Esophagus (tissue), 2 donors: ENCODE data around the gene SULF2. TPM values are rescaled to one million over a fixed set of nuclear protein-coding genes. Genes with fewer than 3 reads are reported as not detected.
"Not testable (repeated sequence)": the region's sequence is repeated elsewhere in the genome, so short reads cannot be mapped to it uniquely, and the experiment has no call there.

Experiments used
- H3K27ac ChIP-seq, 2 donors: one replicate each; pipeline ENCODE4 v1.5.1; 2013; ENCODE audit warnings: low read depth in 2 of 2, mild to moderate bottlenecking in 2 of 2, inconsistent platforms in 1 of 2, low read length in 1 of 2, moderate library complexity in 1 of 2
- H3K27me3 ChIP-seq, 2 donors: one replicate each; pipeline ENCODE4 v1.6.1; 2013; ENCODE audit warnings: low read length in 2 of 2, control low read depth in 1 of 2, mild to moderate bottlenecking in 1 of 2; ENCODE audit not compliant: insufficient read depth in 2 of 2, control insufficient read depth in 1 of 2
- H3K36me3 ChIP-seq, 2 donors: one replicate each; pipeline ENCODE4 v1.6.1; 2013; ENCODE audit warnings: low read length in 1 of 2; ENCODE audit not compliant: control insufficient read depth in 2 of 2, insufficient read depth in 2 of 2
- H3K4me1 ChIP-seq, 2 donors: one replicate each; pipeline ENCODE4 v1.6.1; 2013; ENCODE audit warnings: low read length in 1 of 2; ENCODE audit not compliant: control insufficient read depth in 2 of 2, insufficient read depth in 2 of 2
- H3K4me3 ChIP-seq, 2 donors: one replicate each; pipeline ENCODE4 v1.5.1; 2013; ENCODE audit warnings: low read length in 2 of 2, mild to moderate bottlenecking in 2 of 2, low read depth in 1 of 2, moderate library complexity in 1 of 2
- H3K9me3 ChIP-seq, 2 donors: one replicate each; pipeline ENCODE4 v1.6.1; 2013; ENCODE audit warnings: mild to moderate bottlenecking in 2 of 2, low read depth in 1 of 2, low read length in 1 of 2, moderate library complexity in 1 of 2; ENCODE audit not compliant: control insufficient read depth in 2 of 2, insufficient read depth in 1 of 2
- WGBS, 2 donors: extraction: QIAGEN DNeasy Blood & Tissue Kit; methylation state at CpG; one replicate each; pipeline ENCODE4 v1.1.7; 2013; 5-methylcytosine and 5-hydroxymethylcytosine counted together
- polyA plus RNA-seq, 2 donors: library from polyadenylated mRNA; stranded (reverse); fragments of 200-250 nt; gene quantifications; one replicate each; pipeline ENCODE4 v1.2.3, GENCODE V29; 2013
- donor health status: healthy with polysubstance abuse.
- donor health status: Bipolar disorder and iron deficiency.

Gene SULF2
- polyA plus RNA-seq, 2 donors: 47.3 to 153 TPM

GRCh38 chr20:47799116-47799715, 13.9 kb upstream of the SULF2 start:
- H3K4me1 ChIP-seq: peaks cover 0 to 22% of the 10 kb centered on the region in 2 donors
- H3K27me3 ChIP-seq: no peaks in the 10 kb centered on the region
- 43 to 52% methylated on average over 6 of the region's 6 CpGs for WGBS, 2 donors
- no peak overlapping the region for H3K4me3 ChIP-seq
- H3K9me3 ChIP-seq: no peaks in the 10 kb centered on the region
- H3K36me3 ChIP-seq: no peaks in the 10 kb centered on the region
- peak overlapping the region; percentile 74 to 83 for H3K27ac ChIP-seq

DNA sequence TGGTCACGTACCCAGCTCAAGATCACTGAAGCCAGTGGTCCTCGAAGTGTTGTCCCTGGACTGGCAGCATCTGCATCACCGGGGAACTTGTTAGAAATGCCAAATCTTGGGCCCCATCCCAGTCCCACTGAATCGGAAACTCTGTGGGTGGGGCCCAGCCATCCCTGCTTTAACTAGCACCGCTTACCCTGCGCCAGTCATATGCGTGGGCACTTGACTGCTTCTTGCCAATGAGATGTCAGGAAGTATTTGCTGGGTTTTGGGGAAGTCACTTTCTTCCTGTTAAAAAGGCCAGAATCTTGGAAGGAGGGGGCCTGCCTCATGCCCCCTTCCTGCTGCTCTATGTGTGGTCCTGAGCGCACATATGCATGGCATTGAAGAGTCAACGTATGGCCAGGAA, 11.7 kb upstream of the SULF2 start:
- Histone ChIP-seq H3K27ac (peak overlapping the region in 1 of 2 donors; percentile 1), H3K9me3 (no peaks in the 10 kb centered on the region), H3K36me3 (no peaks in the 10 kb centered on the region), H3K4me1 (peaks cover 0 to 18% of the 10 kb centered on the region in 2 donors), H3K27me3 (no peaks in the 10 kb centered on the region), H3K4me3 (no peak overlapping the region)
- 71 to 78% methylated on average over 9 of the region's 9 CpGs for WGBS, 2 donors

GRCh38 chr20:47795214-47795907, 10.1 kb upstream of the SULF2 start:
- Histone ChIP-seq H3K36me3 (no peaks in the 10 kb centered on the region), H3K4me1 (peaks cover 0 to 12% of the 10 kb centered on the region in 2 donors), H3K27me3 (no peaks in the 10 kb centered on the region), H3K27ac (peak overlapping the region; percentile 81 to 82), H3K4me3 (no peak overlapping the region), H3K9me3 (no peaks in the 10 kb centered on the region)
- 55 to 61% methylated on average over 17 of the region's 17 CpGs for WGBS, 2 donors

DNA sequence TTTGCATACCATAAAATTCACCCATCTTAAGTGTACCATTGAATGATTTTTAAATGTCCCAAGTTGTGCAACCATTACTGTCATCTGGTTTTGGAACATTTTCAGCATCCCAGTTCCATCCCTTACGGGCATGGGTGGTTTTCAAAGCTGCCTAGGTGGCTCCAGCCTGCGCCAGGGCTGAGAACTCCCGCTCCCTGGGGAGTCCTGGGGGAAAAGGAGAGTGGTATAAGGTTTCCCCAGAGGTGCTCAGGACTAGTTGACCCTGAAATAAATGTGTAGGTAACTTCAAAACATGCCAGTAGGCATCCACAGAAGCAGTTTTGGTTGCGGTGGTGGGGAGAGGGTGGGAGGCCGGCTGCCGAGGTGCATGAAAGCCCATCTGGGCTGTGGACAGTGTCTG, 9.0 kb upstream of the SULF2 start:
- not testable (repeated sequence) for H3K27ac ChIP-seq, H3K4me1 ChIP-seq, H3K4me3 ChIP-seq, H3K36me3 ChIP-seq, H3K9me3 ChIP-seq, H3K27me3 ChIP-seq
- 86 to 92% methylated on average over 6 of the region's 6 CpGs for WGBS, 2 donors

- Histone ChIP-seq H3K27me3 (no peaks in the 10 kb centered on the region), H3K27ac (peak overlapping the region; percentile 85 to 91), H3K4me3 (no peak overlapping the region), H3K9me3 (no peaks in the 10 kb centered on the region), H3K36me3 (no peaks in the 10 kb centered on the region), H3K4me1 (peaks cover 5 to 13% of the 10 kb centered on the region in 2 donors)
- WGBS, 2 donors: 26 to 45% methylated on average over 9 of the region's 9 CpGs
These were observed 6.8 kb upstream of the SULF2 start for GRCh38 chr20:47792021-47792618.

DNA sequence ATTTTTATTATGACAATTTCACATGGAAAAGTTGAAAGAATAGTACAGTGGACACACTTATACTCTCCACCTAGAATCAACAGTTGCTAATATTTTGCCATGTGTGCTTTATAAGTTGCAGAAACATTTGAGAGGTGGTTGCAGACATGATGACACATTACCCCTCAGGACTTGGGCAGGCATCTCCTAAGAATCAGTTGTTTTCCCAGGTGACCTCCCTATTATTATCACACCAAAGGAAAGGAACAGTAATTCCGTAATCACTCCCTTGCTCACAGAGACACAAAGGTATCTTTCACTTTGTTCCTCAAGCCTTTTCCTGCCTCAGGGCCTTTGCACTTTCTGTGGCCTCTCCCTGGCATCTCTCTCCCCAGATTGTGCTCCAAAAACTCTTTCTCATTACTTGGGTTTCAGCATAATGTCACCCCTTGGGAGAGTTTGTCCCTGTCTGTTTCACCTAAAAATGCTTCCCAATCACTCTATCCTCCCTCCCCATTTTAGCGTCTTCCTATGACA, 5.9 kb upstream of the SULF2 start:
- H3K27me3 ChIP-seq: no peaks in the 10 kb centered on the region
- H3K4me1 ChIP-seq: peaks cover 5 to 13% of the 10 kb centered on the region in 2 donors
- no peak overlapping the region for H3K4me3 ChIP-seq
- no peaks in the 10 kb centered on the region for H3K36me3 ChIP-seq
- 77 to 81% methylated on average over 2 of the region's 2 CpGs for WGBS, 2 donors
- H3K27ac ChIP-seq: peak overlapping the region in 1 of 2 donors; percentile 59
- H3K9me3 ChIP-seq: no peaks in the 10 kb centered on the region

- 45 to 47% methylated on average over 5 of the region's 5 CpGs for WGBS, 2 donors
- H3K9me3 ChIP-seq: no peaks in the 10 kb centered on the region
- H3K27ac ChIP-seq: peak overlapping the region in 1 of 2 donors; percentile 59
- no peaks in the 10 kb centered on the region for H3K27me3 ChIP-seq
- no peaks in the 10 kb centered on the region for H3K36me3 ChIP-seq
- peaks cover 5 to 13% of the 10 kb centered on the region in 2 donors for H3K4me1 ChIP-seq
- no peak overlapping the region for H3K4me3 ChIP-seq
These were observed 5.3 kb upstream of the SULF2 start for GRCh38 chr20:47790580-47790965.

DNA sequence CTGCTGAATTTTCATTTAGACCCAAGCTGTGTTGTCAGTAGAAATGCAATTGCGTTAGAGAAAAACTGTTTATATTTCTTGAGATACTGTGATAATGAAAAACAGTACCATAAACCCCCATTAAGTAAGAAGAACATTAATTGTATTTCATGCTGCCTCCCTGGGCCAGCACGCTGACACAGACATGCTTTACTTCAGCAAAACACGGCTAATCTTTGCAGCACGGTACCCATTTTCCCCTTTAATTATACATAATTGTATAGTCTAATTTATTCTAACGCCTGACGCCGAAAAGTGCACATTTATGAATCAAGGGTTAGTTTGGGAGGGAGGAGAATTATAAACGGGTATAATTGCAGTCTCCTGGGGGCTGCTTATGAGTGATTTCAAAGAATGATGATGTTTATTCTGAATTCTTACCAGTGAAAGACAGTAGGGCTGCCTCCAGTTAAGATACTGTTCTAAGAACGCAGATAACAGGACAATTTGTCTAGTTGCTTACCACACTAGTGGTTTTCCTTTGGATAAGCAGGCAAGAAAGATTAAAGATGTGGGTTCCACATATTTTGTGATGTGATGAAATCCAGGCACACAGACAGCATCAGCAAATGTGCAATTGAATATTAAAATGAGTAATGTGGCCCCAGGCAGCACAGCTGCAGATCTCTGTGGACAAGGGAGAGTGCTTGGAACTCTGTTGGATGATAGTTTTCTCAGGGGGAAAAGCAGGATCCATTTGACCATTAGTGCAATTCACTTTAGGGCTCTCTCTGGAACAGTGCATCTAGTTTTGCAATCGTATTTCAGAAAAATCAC, 4.7 kb upstream of the SULF2 start:
- 74 to 75% methylated on average over 10 of the region's 10 CpGs for WGBS, 2 donors
- H3K4me3 ChIP-seq: no peak overlapping the region
- H3K36me3 ChIP-seq: no peaks in the 10 kb centered on the region
- H3K4me1 ChIP-seq: peaks cover 5 to 10% of the 10 kb centered on the region in 2 donors
- H3K9me3 ChIP-seq: no peaks in the 10 kb centered on the region
- no peak overlapping the region for H3K27ac ChIP-seq
- no peaks in the 10 kb centered on the region for H3K27me3 ChIP-seq

DNA sequence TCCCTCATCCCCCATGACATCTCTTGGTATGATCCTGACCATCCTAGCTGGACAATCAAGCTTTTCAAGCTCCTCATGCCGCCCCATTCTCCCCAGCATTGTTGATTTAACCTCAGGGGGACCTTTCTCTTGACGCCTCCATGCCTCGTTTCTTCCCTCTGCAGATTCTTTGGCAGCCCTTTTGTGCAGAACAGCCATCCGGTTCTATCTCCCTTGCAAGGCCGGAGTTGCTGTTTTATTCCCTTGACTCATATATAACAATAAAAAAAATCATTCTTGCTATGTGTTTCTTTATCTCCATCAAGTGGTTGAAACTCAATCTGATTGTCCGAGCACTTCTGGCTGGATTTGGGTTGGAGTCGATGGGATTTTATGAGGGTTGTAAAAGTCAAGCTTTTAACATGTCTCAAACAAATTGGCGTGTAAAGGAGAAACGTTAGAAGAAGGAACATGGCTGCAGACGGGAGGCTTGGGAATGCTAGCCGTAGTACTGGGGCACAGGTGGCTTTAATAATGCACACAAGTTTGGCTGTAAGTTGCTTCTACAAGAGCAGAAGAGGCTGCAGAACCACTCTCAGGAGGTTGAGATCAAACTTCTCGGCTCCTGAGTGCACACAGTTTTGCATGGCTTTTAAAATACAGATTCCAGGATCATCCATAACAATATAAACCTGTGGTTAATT, 3.9 kb upstream of the SULF2 start:
- no peaks in the 10 kb centered on the region for H3K27me3 ChIP-seq
- no peaks in the 10 kb centered on the region for H3K36me3 ChIP-seq
- no peak overlapping the region for H3K4me3 ChIP-seq
- H3K9me3 ChIP-seq: no peaks in the 10 kb centered on the region
- H3K27ac ChIP-seq: no peak overlapping the region
- H3K4me1 ChIP-seq: peaks cover 5 to 7% of the 10 kb centered on the region in 2 donors
- WGBS, 2 donors: 76 to 81% methylated on average over 12 of the region's 12 CpGs
